Osteocyte (in vitro differentiated cells): ENCODE measurements around the gene PER1. TPM values are rescaled to one million over a fixed set of nuclear protein-coding genes. Genes with fewer than 3 reads are reported as not detected.

Experiments
- DNase-seq: peaks from one replicate; pipeline ENCODE4 v3.0.0; 2021; ENCODE audit warnings: mixed read lengths; ENCODE audit not compliant: unreplicated experiment; ENCODE audit errors: extremely low spot score
- H3K27ac Mint-ChIP-seq: one replicate; pipeline ENCODE4 v1.8.0; 2021; ENCODE audit warnings: mild to moderate bottlenecking, mixed read lengths; ENCODE audit not compliant: unreplicated experiment
- H3K27me3 Mint-ChIP-seq: one replicate; pipeline ENCODE4 v1.8.0; 2021; ENCODE audit warnings: mixed read lengths; ENCODE audit not compliant: unreplicated experiment
- H3K36me3 Mint-ChIP-seq: one replicate; pipeline ENCODE4 v1.8.0; 2021; ENCODE audit warnings: mixed read lengths; ENCODE audit not compliant: unreplicated experiment
- H3K4me1 Mint-ChIP-seq: one replicate; pipeline ENCODE4 v1.8.0; 2021; ENCODE audit warnings: mixed read lengths; ENCODE audit not compliant: unreplicated experiment
- H3K4me3 Mint-ChIP-seq: one replicate; pipeline ENCODE4 v1.8.0; 2021; ENCODE audit warnings: mild to moderate bottlenecking, moderate library complexity, mixed read lengths; ENCODE audit not compliant: unreplicated experiment
- H3K9me3 Mint-ChIP-seq: one replicate; pipeline ENCODE4 v1.8.0; 2021; ENCODE audit warnings: mixed read lengths; ENCODE audit not compliant: unreplicated experiment
- total RNA-seq: library from RNA; stranded (reverse); gene quantifications from 2 replicates; pipeline ENCODE4 v1.2.1, GENCODE V29; 2021
- TF ChIP-seq, protein P1 (sequence below): fragments of 200-600 bp; sonication (generic); IDR thresholded peaks from 2 replicates; pipeline ENCODE4 v1.5.0; 2021; ENCODE audit warnings: antibody characterized with exemption, mild to moderate bottlenecking, moderate library complexity

PER1 gene
- total RNA-seq, 1 donor from 2014 or later, result 173 TPM

DNA sequence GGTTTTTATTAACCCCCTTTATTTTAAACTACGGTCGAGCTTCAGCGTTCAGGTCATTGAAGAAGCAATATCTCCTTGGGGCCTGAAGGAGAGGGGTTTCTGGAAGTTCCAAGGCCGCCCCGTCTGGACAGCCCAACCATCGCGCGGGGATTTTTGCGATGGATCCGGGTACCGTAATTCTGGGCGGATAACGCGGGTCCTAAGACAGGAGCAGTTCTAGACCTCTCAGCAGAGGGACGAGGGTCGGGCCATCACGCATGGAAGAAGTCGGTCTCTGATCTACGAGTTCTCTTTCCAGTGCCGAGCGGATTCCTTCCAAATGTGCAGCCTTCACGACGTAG lies 34.2 kb upstream of the PER1 start:
- no peak overlapping the region for H3K27ac Mint-ChIP-seq
- H3K4me3 Mint-ChIP-seq, result no peak overlapping the region
- no peak for DNase-seq
- no peaks in the 10 kb centered on the region for H3K9me3 Mint-ChIP-seq
- H3K36me3 Mint-ChIP-seq, result no peaks in the 10 kb centered on the region
- H3K27me3 Mint-ChIP-seq, result peaks cover 2% of the 10 kb centered on the region
- peaks cover 9% of the 10 kb centered on the region for H3K4me1 Mint-ChIP-seq
- TF ChIP-seq, protein P1, sequence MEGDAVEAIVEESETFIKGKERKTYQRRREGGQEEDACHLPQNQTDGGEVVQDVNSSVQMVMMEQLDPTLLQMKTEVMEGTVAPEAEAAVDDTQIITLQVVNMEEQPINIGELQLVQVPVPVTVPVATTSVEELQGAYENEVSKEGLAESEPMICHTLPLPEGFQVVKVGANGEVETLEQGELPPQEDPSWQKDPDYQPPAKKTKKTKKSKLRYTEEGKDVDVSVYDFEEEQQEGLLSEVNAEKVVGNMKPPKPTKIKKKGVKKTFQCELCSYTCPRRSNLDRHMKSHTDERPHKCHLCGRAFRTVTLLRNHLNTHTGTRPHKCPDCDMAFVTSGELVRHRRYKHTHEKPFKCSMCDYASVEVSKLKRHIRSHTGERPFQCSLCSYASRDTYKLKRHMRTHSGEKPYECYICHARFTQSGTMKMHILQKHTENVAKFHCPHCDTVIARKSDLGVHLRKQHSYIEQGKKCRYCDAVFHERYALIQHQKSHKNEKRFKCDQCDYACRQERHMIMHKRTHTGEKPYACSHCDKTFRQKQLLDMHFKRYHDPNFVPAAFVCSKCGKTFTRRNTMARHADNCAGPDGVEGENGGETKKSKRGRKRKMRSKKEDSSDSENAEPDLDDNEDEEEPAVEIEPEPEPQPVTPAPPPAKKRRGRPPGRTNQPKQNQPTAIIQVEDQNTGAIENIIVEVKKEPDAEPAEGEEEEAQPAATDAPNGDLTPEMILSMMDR, result no peak

DNA sequence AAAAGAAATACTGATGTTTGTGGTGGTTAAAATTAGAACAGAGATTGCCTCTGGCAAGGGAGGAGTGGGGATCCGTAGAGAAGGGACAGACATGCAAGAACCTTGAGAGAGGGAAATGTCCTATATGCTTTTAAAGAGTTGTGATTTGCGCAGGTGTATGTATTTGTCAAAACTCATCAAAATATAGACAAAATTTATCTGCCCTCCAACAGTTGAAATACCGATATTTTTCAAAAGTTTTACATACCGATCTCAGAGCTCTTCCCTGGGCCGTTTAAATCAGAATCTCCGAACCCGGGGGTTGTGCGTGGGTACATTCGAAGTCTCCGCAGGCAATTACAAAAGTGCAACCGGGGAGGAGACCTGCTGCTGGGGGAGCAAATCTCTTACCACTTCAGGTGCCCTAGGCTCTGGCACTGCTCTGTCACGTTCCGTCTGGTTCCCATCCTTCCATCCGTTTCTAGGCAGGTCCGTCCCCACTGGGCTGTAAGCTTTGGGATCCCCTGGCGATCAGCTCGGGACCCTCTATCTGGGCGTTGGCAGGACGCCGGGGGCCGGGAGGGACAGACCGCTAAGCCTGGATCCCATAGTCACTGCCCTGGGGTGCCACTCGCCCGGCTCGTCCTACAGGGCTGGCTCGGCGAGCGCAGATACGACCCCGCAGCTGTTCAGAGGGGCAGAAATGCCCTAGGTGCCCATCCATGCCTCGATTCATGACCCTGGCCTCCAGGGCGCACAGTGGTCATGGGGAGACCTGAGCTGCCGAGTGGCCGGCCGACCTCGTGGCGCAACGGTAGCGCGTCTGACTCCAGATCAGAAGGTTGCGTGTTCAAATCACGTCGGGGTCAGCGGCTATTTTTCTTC lies 33.6 kb upstream of the PER1 start:
- Mint-ChIP-seq H3K4me1 (peaks cover 8% of the 10 kb centered on the region), H3K27me3 (peaks cover 2% of the 10 kb centered on the region), H3K4me3 (no peak overlapping the region), H3K27ac (no peak overlapping the region), H3K9me3 (no peaks in the 10 kb centered on the region), H3K36me3 (no peaks in the 10 kb centered on the region)
- peak; percentile 94 for DNase-seq
- TF ChIP-seq, protein P1, result no peak

DNA sequence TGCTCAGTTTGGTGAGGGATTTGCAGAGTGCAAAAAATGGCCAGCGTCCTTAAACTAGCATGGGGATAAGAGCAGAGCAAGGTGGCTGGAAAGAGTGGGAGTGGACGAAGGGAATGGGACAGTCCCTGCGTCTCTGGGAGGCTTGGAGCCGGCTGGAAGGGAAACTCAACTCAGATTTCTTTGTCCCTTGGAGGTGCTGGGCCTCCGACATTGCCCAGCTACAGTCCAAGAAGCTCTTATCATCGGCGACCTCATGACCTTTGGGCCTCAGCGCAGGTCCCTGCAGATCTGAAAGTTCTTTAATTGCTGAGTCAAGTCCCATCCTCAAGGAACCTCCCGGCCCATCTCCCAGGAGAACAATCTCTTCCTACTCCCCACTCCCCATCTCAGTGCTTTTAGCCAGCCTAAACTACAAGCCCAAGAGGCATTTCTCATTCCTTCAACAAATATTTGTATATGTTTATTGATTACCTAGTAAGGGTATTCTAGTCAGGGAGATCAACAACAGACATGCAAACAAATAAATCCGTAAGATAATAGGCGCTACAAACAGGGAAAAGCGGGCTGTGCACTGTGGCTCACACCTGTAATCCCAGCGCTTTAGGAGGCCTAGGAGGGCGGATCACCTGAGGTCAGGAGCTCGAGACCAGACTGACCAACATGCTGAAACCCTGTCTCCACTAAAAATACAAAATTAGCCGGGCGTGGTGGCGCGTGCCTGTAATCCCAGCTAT lies 25.0 kb upstream of the PER1 start:
- no peaks in the 10 kb centered on the region for H3K9me3 Mint-ChIP-seq
- peaks cover 38% of the 10 kb centered on the region for H3K4me1 Mint-ChIP-seq
- DNase-seq, result no peak
- H3K27ac Mint-ChIP-seq, result peak overlapping the region; percentile 97
- peak overlapping the region; percentile 92 for H3K4me3 Mint-ChIP-seq
- H3K27me3 Mint-ChIP-seq, result no peaks in the 10 kb centered on the region
- no peaks in the 10 kb centered on the region for H3K36me3 Mint-ChIP-seq
- TF ChIP-seq, protein P1, result no peak

DNA sequence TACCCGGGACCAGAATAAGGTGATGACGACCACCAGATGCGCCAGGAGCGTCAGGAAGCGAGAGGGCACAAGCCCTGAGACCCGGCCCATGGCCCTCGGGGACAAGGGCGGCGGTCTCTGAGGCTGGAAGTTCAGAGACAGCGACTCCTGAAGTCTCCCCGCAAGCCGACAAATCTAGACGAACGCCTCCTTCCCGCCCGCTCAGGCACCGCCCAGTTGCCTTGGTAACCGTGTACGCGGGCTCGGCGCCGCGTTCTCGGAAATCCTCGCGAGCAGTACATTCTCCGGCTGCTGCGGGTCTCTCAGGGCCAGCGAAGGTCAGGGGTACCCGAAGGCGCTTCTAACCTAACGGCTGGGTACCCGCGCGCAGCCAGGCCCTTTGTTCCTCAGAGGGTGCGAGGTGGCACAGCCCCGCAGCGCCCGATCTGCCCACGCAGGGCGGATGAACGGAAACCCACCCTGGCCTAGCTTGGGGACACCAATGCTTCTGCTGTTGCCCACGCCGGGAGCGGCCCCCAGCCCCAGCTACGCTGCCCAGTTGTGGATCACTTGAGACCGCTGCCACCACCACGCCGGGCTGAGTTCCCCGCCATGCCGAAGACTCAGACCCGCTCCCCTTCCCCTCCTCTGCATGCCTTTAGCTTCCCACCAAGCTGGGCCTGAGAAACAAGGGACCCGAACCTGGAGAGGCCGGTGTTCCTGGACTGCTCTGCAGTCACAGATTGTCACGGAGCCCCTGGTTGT lies 24.2 kb upstream of the PER1 start, which contains the start of gene TMEM107:
Gene TMEM107 (minus strand): TSS at position 184 of the 744 bp plus-strand sequence. CDS start 94 bp downstream, at position 90.
- peak; percentile 91 for DNase-seq
- TF ChIP-seq, protein P1, result no peak
- no peaks in the 10 kb centered on the region for H3K36me3 Mint-ChIP-seq
- peaks cover 41% of the 10 kb centered on the region for H3K4me1 Mint-ChIP-seq
- no peaks in the 10 kb centered on the region for H3K9me3 Mint-ChIP-seq
- peak within 1 kb of the TSS; percentile 92 for H3K4me3 Mint-ChIP-seq
- no peaks in the 10 kb centered on the region for H3K27me3 Mint-ChIP-seq
- peak within 1 kb of the TSS; percentile 97 for H3K27ac Mint-ChIP-seq
